Measurements from ENCODE around the gene COL7A1.

The COL7A1 gene

DNA sequence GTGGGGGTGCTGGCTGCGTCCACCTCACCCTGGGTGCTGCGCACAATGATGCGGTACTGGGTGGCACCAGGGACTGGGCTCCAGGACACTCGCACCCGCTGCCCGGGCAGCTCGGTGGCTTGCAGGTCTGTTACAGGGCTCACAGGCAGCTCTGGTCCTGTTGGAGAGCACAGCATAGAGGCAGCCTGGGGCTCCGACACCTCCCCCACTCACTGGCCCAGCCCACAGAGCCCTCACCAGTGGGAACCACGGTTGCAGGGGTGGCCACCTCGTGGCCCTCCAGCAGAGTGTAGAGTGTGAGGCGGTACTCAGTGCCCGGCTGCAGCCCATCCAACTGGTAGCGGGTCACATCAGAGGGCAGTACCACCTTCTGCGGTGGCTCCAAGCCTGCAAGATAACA, 3.7 kb downstream of the COL7A1 start:
- H3K27ac ChIP-seq = no peak overlapping the region
- H3K9me3 ChIP-seq (ENCODE audit: control insufficient read depth, low read length) = no peaks in the 10 kb centered on the region
- no peak overlapping the region for H3K4me2 ChIP-seq (ENCODE audit: low read length)
- H3K27me3 ChIP-seq (ENCODE audit: control insufficient read depth, insufficient read depth, low read length) = no peaks in the 10 kb centered on the region
- no peak overlapping the region for H3K9ac ChIP-seq
- no peaks in the 10 kb centered on the region for H3K36me3 ChIP-seq (ENCODE audit: control insufficient read depth, insufficient read depth, low read length)
- peaks cover 7% of the 10 kb centered on the region for H3K4me1 ChIP-seq
- no peak overlapping the region for H3K4me3 ChIP-seq (ENCODE audit: low read depth, low read length)
- H2AFZ ChIP-seq = no peak overlapping the region
- H3K79me2 ChIP-seq = no peaks in the 10 kb centered on the region
- TF ChIP-seq, protein P1, sequence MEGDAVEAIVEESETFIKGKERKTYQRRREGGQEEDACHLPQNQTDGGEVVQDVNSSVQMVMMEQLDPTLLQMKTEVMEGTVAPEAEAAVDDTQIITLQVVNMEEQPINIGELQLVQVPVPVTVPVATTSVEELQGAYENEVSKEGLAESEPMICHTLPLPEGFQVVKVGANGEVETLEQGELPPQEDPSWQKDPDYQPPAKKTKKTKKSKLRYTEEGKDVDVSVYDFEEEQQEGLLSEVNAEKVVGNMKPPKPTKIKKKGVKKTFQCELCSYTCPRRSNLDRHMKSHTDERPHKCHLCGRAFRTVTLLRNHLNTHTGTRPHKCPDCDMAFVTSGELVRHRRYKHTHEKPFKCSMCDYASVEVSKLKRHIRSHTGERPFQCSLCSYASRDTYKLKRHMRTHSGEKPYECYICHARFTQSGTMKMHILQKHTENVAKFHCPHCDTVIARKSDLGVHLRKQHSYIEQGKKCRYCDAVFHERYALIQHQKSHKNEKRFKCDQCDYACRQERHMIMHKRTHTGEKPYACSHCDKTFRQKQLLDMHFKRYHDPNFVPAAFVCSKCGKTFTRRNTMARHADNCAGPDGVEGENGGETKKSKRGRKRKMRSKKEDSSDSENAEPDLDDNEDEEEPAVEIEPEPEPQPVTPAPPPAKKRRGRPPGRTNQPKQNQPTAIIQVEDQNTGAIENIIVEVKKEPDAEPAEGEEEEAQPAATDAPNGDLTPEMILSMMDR (IDR thresholded peaks at IDR 0.05) = no peak

DNA sequence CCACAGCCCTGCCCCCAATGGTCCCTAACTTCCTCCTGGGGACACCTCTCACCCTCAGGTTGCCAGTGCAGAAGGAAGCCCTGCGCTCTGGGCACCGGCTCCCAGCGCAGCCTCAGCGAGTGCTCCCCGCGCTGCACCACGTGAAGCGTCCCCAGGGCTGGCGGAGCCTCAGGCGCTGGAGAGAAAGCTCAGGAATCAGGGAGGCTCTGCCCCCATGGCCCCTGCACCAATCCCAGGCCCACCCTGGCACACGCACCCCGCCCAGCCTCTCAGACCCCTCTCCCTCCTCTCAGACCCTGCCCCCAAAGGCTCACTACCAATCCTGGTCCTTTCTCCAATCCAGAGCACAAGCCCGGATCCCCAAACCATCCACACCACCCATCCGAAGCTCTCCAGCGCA, 6.9 kb downstream of the COL7A1 start:
- Histone ChIP-seq H3K9me3 (ENCODE audit: control insufficient read depth, low read length) (no peaks in the 10 kb centered on the region), H3K4me2 (ENCODE audit: low read length) (no peak overlapping the region), H3K9ac (no peak overlapping the region), H3K27ac (no peak overlapping the region), H3K27me3 (ENCODE audit: control insufficient read depth, insufficient read depth, low read length) (no peaks in the 10 kb centered on the region), H2AFZ (no peak overlapping the region), H3K79me2 (no peaks in the 10 kb centered on the region), H3K4me1 (no peaks in the 10 kb centered on the region), H3K4me3 (ENCODE audit: low read depth, low read length) (no peak overlapping the region), H3K36me3 (ENCODE audit: control insufficient read depth, insufficient read depth, low read length) (no peaks in the 10 kb centered on the region)
- TF ChIP-seq, protein P1 (IDR thresholded peaks at IDR 0.05) = no peak

DNA sequence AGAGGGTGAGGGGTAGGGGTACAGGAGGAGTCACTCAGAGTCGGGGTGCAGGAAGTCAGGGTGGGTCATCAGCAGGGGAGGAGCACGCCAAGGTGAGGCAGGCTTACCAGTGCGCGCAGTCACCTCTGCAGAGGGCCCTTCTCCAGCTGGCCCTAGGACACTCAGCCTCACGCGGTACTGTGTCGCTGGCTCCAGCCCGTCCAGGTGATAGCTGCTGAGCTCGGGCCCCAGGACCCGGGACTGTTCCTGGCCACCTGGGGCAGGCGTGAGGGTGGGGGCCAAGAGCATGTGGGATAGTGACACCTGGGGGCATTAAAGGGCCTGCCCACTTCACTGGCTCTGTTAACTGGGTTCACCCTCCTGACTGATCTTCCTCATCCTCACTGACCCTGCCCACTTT, 7.4 kb downstream of the COL7A1 start:
- Histone ChIP-seq H3K4me3 (ENCODE audit: low read depth, low read length) (no peak overlapping the region), H3K9ac (no peak overlapping the region), H3K36me3 (ENCODE audit: control insufficient read depth, insufficient read depth, low read length) (no peaks in the 10 kb centered on the region), H3K4me2 (ENCODE audit: low read length) (no peak overlapping the region), H2AFZ (no peak overlapping the region), H3K27ac (no peak overlapping the region), H3K27me3 (ENCODE audit: control insufficient read depth, insufficient read depth, low read length) (no peaks in the 10 kb centered on the region), H3K79me2 (no peaks in the 10 kb centered on the region), H3K9me3 (ENCODE audit: control insufficient read depth, low read length) (no peaks in the 10 kb centered on the region), H3K4me1 (no peaks in the 10 kb centered on the region)
- TF ChIP-seq, protein P1 (IDR thresholded peaks at IDR 0.05) = no peak

DNA sequence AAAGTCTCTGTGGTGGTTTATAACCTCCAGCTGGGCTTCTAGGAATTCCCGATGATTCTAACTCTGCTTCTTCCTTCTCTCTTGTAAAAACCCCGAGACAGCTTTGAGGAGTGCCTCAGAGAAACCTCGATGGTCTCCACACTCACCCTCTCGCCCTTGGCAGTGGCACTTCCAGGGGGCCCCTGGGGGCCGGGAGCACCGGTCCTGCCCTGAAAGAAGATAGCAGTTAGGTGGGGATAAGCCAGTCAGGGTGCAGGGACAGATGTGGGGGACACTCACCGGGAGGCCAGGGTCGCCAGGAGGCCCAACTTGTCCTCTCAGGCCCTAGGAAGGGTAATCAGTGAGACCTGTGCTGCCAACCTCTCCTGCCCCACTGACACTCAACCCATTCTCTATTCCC, 9.7 kb downstream of the COL7A1 start:
- TF ChIP-seq, protein P1 (IDR thresholded peaks at IDR 0.05) = no peak
- Histone ChIP-seq H3K27ac (no peak overlapping the region), H3K36me3 (ENCODE audit: control insufficient read depth, insufficient read depth, low read length) (no peaks in the 10 kb centered on the region), H3K79me2 (no peaks in the 10 kb centered on the region), H3K27me3 (ENCODE audit: control insufficient read depth, insufficient read depth, low read length) (no peaks in the 10 kb centered on the region), H3K9me3 (ENCODE audit: control insufficient read depth, low read length) (no peaks in the 10 kb centered on the region), H2AFZ (no peak overlapping the region), H3K4me1 (no peaks in the 10 kb centered on the region), H3K4me2 (ENCODE audit: low read length) (no peak overlapping the region), H3K9ac (no peak overlapping the region), H3K4me3 (ENCODE audit: low read depth, low read length) (no peak overlapping the region)

DNA sequence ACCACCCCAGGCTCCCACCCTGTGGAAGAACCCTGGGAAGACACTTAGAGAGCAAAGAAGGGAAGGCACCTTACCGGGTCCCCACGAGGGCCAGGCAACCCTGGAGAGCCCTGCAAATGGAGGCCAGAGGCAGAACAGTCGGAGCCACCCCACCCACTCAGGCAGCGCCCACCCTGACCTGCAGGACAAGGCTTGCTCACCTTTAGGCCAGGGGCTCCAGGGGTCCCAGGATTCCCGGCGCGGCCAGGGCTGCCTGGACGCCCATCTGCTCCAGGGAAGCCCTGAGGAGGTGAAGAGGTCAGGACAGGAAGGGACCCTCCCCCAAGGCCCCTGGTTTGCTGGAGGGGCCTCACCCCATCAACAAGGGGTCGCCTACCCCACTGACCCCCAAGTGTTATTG, 10.3 kb downstream of the COL7A1 start:
- Histone ChIP-seq H3K4me2 (ENCODE audit: low read length) (no peak overlapping the region), H3K36me3 (ENCODE audit: control insufficient read depth, insufficient read depth, low read length) (no peaks in the 10 kb centered on the region), H3K27ac (no peak overlapping the region), H3K9me3 (ENCODE audit: control insufficient read depth, low read length) (no peaks in the 10 kb centered on the region), H3K27me3 (ENCODE audit: control insufficient read depth, insufficient read depth, low read length) (no peaks in the 10 kb centered on the region), H3K9ac (no peak overlapping the region), H2AFZ (no peak overlapping the region), H3K79me2 (no peaks in the 10 kb centered on the region), H3K4me1 (no peaks in the 10 kb centered on the region), H3K4me3 (ENCODE audit: low read depth, low read length) (no peak overlapping the region)
- TF ChIP-seq, protein P1 (IDR thresholded peaks at IDR 0.05) = no peak

All from parathyroid adenoma (tissue), 2 donors.